Cardiac fibroblast (primary cell): ENCODE measurements around the gene TREML2.

Experiments
- DNase-seq, 2 donors: peaks; one replicate each; pipeline versions ENCODE4 v3.0.0 to v3.0.0-alpha.2; 2010; ENCODE audit warnings: low read depth in 2 of 2
- H3K4me3 ChIP-seq, 2 donors: replicated peaks in 1 of 2; 1 replicate in 1 of 2; 2 replicates in 1 of 2; pipeline ENCODE4 v1.5.1; 2011; ENCODE audit warnings: low read depth in 2 of 2, low read length in 2 of 2, mild to moderate bottlenecking in 2 of 2, moderate library complexity in 1 of 2
- TF ChIP-seq, protein P1 (sequence below): IDR thresholded peaks from one replicate; pipeline ENCODE4 v1.5.1; 2011; ENCODE audit warnings: low read depth, mild to moderate bottlenecking, low read length, inconsistent platforms

Gene TREML2

GRCh38 chr6:41224800-41225199, 23.9 kb upstream of the TREML2 start:
- no peak overlapping the region for H3K4me3 ChIP-seq
- DNase-seq: no peak

GRCh38 chr6:41222513-41222912, 21.6 kb upstream of the TREML2 start:
- no peak overlapping the region for H3K4me3 ChIP-seq
- TF ChIP-seq, protein P1, sequence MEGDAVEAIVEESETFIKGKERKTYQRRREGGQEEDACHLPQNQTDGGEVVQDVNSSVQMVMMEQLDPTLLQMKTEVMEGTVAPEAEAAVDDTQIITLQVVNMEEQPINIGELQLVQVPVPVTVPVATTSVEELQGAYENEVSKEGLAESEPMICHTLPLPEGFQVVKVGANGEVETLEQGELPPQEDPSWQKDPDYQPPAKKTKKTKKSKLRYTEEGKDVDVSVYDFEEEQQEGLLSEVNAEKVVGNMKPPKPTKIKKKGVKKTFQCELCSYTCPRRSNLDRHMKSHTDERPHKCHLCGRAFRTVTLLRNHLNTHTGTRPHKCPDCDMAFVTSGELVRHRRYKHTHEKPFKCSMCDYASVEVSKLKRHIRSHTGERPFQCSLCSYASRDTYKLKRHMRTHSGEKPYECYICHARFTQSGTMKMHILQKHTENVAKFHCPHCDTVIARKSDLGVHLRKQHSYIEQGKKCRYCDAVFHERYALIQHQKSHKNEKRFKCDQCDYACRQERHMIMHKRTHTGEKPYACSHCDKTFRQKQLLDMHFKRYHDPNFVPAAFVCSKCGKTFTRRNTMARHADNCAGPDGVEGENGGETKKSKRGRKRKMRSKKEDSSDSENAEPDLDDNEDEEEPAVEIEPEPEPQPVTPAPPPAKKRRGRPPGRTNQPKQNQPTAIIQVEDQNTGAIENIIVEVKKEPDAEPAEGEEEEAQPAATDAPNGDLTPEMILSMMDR: no peak
- DNase-seq: no peak

More at GRCh38 chr6:41224800-41225199, 23.9 kb upstream of the TREML2 start:
- TF ChIP-seq, protein P1: no peak

DNA sequence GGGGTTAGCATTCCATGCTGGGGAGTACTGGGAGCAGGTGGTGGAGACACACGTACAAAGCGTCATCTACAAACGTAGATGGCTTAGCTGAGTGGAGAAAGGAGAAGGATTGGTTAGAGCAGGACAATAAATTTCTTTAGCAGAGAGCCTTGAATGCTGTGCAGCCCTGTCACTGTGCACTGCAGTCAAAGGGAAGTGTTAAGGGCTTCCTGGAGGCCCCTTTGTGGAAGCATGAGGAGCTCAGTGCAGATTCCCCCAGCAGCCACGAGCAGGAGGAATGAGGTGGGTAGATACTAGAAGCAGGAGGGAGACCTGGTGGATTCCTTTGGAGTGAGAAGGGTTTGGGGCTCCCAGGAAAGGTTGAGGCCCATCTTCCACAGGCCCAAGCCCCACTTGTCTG, 21.1 kb upstream of the TREML2 start:
- no peak overlapping the region for H3K4me3 ChIP-seq
- TF ChIP-seq, protein P1: no peak
- DNase-seq: no peak

- TF ChIP-seq, protein P1: no peak
- no peak overlapping the region for H3K4me3 ChIP-seq
- no peak for DNase-seq
These were observed 15.7 kb upstream of the TREML2 start for GRCh38 chr6:41216616-41217015.

DNA sequence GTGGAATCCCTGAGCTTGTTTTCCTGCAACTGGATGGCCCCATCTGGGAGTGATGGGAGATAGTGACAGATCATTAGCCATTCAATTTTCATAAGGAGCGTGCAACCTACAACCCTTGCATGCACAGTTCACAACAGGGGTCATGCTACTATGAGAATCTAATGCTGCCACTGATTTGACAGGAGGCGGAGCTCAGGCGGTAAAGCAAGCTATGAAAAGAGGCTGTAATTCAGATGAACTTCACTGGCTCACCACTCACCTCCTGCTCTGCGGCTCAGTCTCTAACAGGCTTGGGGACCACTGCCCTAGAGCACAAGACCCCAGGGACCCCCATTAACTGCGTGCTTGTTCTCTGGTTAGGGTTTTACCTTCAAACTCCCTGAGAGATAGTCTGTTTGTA, 14.8 kb upstream of the TREML2 start:
- no peak overlapping the region for H3K4me3 ChIP-seq
- TF ChIP-seq, protein P1: no peak
- no peak for DNase-seq

DNA sequence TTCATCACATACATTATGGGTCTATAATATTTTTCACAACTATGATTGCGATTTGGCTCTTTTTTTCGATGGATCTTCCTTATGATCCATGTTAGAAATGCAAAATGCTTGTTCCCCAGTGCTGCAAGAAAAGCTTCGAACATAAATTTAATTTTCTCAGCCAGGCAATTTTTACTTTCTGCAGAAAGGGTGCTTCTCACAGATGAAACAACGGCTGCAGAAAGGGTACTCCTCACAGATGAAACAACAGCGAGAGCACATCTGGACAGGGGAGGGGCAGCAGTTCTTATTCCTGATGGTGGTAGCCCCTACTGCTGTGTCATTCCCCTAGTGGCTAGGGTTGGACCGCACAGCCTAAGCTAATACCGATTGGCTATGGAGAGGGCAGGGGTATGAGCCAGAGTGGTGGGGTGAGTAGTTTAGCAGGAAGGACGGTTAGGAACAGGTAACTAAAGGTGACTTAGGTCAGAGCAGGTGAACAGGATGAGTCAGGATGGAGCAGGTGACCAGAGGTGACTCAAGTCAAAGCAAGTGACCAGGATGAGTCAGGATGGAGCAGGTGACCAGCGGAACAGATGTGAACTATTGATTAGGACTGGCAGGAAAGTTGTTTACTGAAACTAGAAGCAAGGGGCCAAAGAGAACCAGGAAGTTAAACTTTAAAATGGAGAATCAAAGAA, 13.8 kb upstream of the TREML2 start:
- no peak for DNase-seq
- H3K4me3 ChIP-seq: no peak overlapping the region
- TF ChIP-seq, protein P1: no peak
